ENCODE measurements around the gene RASL12.

RASL12 gene

GRCh38 chr15:65087873-65088642 is 20.3 kb upstream of the RASL12 start:
- DNase-seq (ENCODE audit: low read depth in 1 of 2, low spot score in 1 of 2) = no peak
- no peak for TF ChIP-seq CTCF (IDR thresholded peaks at IDR 0.05; ENCODE audit: insufficient read depth, low read length)
- no peak for TF ChIP-seq POLR2AphosphoS5 (IDR thresholded peaks at IDR 0.05; ENCODE audit: low read depth)
- no peak for TF ChIP-seq REST (IDR thresholded peaks at IDR 0.05; ENCODE audit: insufficient replicate concordance, low read depth)
- TF ChIP-seq GABPA (IDR thresholded peaks at IDR 0.05; ENCODE audit: low read depth) = no peak
- TF ChIP-seq SPI1 (IDR thresholded peaks at IDR 0.05; ENCODE audit: borderline replicate concordance, low read depth) = no peak
- Histone ChIP-seq H3K27me3 (ENCODE audit: insufficient read depth, poor library complexity, severe bottlenecking) (peaks cover 16% of the 10 kb centered on the region), H3K27ac (replicated peaks) (no peak overlapping the region), H3K4me3 (replicated peaks; ENCODE audit: insufficient read depth, low read length) (no peak overlapping the region)

GRCh38 chr15:65087411-65087810 is 19.6 kb upstream of the RASL12 start:
- DNase-seq (ENCODE audit: low read depth in 1 of 2, low spot score in 1 of 2) = no peak
- no peak overlapping the region for H3K27ac ChIP-seq (replicated peaks)
- no peak overlapping the region for H3K4me3 ChIP-seq (replicated peaks; ENCODE audit: insufficient read depth, low read length)
- TF ChIP-seq GABPA (IDR thresholded peaks at IDR 0.05; ENCODE audit: low read depth) (no peak), CTCF (IDR thresholded peaks at IDR 0.05; ENCODE audit: insufficient read depth, low read length) (no peak), REST (IDR thresholded peaks at IDR 0.05; ENCODE audit: insufficient replicate concordance, low read depth) (no peak), SPI1 (IDR thresholded peaks at IDR 0.05; ENCODE audit: borderline replicate concordance, low read depth) (no peak), POLR2AphosphoS5 (IDR thresholded peaks at IDR 0.05; ENCODE audit: low read depth) (no peak)
- H3K27me3 ChIP-seq (ENCODE audit: insufficient read depth, poor library complexity, severe bottlenecking) = peaks cover 22% of the 10 kb centered on the region

GRCh38 chr15:65086680-65087111 is 18.9 kb upstream of the RASL12 start:
- Histone ChIP-seq H3K27me3 (ENCODE audit: insufficient read depth, poor library complexity, severe bottlenecking) (peaks cover 22% of the 10 kb centered on the region), H3K27ac (replicated peaks) (no peak overlapping the region), H3K4me3 (replicated peaks; ENCODE audit: insufficient read depth, low read length) (no peak overlapping the region)
- TF ChIP-seq POLR2AphosphoS5 (IDR thresholded peaks at IDR 0.05; ENCODE audit: low read depth) (no peak), GABPA (IDR thresholded peaks at IDR 0.05; ENCODE audit: low read depth) (no peak), SPI1 (IDR thresholded peaks at IDR 0.05; ENCODE audit: borderline replicate concordance, low read depth) (no peak), REST (IDR thresholded peaks at IDR 0.05; ENCODE audit: insufficient replicate concordance, low read depth) (no peak), CTCF (IDR thresholded peaks at IDR 0.05; ENCODE audit: insufficient read depth, low read length) (no peak)
- no peak for DNase-seq (ENCODE audit: low read depth in 1 of 2, low spot score in 1 of 2)
